OCI-LY1 (cell line): Measurements from ENCODE around the gene DICER1.

ENCODE experiments used
- CTCF ChIP-seq: fragments of 200-600 bp; sonication (generic), shearing (Covaris generic); IDR thresholded peaks from 2 replicates; pipeline ENCODE4 v1.5.1; 2017; ENCODE audit warnings: mild to moderate bottlenecking, antibody characterized with exemption, low read length, moderate library complexity, mixed read lengths
- EZH2 ChIP-seq: fragments of 200-600 bp; sonication (generic), shearing (Covaris generic); IDR thresholded peaks from 2 replicates; pipeline ENCODE4 v1.8.0; 2017; ENCODE audit warnings: borderline replicate concordance, mixed run types, mild to moderate bottlenecking, antibody characterized with exemption, low read length, moderate library complexity, mixed read lengths

- TF ChIP-seq CTCF (no peak), EZH2 (no peak)
Measured at GRCh38 chr14:95191445-95192199, 34.3 kb upstream of the DICER1 start.
